GM12865 (cell line): Measurements from ENCODE around the gene ANKRD52.

Experiments
- DNase-seq: peaks from one replicate; pipeline ENCODE4 v3.0.0; 2010; ENCODE audit warnings: low read depth
- H3K4me3 ChIP-seq: 2 replicates; pipeline ENCODE4 v1.5.1; 2011; ENCODE audit warnings: mild to moderate bottlenecking, low read depth, low read length, control low read depth
- TF ChIP-seq, protein P1 (sequence below): IDR thresholded peaks from 2 replicates; pipeline ENCODE4 v1.5.1; 2011; ENCODE audit warnings: low read length, control low read depth, low read depth, inconsistent platforms; ENCODE audit not compliant: insufficient read depth; ENCODE audit errors: missing control alignments

ANKRD52 gene

DNA sequence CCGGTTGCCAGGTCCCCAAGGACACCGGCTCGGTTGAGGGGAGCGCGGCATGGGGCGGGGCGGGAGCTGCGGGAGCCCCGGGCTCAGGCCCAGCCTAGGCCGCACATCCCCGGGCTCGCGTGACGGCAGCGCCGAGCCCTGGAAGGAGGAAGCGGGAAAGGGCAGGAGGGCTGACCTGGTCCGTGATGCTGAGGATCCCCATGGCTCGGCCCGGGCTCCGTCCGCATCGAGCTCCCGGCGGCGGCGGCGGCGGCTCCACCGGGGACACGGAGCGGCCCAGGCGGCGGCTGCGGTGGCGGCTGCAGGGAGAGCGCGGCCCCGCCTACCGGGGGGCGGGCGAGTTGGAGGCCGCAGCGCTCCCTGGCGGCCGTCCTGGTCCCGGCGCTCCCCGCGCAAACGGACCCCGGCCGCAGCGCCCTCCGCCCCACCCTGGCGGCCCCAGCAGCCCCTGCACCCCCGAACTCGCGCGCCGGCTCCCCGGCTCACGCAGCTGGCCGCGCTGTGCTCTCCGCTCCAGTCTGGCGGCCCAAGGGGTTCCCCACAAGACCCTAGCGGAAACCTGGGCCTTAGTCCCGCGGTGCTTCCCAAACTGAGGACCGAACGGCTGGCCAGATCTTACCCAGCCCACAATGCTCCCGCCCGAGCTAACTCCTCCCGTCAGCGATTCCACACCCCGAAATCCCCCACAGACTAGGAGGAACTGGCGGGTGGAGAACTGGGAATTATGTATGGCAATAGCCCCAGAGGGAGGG, at the start of gene ANKRD52:
Gene ANKRD52, minus strand, starts transcription at position 317 of the 752 bp plus-strand sequence. Its CDS starts 115 bp downstream, at position 202.
- H3K4me3 ChIP-seq = peak within 1 kb of the TSS; percentile 78
- TF ChIP-seq, protein P1, sequence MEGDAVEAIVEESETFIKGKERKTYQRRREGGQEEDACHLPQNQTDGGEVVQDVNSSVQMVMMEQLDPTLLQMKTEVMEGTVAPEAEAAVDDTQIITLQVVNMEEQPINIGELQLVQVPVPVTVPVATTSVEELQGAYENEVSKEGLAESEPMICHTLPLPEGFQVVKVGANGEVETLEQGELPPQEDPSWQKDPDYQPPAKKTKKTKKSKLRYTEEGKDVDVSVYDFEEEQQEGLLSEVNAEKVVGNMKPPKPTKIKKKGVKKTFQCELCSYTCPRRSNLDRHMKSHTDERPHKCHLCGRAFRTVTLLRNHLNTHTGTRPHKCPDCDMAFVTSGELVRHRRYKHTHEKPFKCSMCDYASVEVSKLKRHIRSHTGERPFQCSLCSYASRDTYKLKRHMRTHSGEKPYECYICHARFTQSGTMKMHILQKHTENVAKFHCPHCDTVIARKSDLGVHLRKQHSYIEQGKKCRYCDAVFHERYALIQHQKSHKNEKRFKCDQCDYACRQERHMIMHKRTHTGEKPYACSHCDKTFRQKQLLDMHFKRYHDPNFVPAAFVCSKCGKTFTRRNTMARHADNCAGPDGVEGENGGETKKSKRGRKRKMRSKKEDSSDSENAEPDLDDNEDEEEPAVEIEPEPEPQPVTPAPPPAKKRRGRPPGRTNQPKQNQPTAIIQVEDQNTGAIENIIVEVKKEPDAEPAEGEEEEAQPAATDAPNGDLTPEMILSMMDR = peak; percentile 72
- peak; percentile 85 for DNase-seq

DNA sequence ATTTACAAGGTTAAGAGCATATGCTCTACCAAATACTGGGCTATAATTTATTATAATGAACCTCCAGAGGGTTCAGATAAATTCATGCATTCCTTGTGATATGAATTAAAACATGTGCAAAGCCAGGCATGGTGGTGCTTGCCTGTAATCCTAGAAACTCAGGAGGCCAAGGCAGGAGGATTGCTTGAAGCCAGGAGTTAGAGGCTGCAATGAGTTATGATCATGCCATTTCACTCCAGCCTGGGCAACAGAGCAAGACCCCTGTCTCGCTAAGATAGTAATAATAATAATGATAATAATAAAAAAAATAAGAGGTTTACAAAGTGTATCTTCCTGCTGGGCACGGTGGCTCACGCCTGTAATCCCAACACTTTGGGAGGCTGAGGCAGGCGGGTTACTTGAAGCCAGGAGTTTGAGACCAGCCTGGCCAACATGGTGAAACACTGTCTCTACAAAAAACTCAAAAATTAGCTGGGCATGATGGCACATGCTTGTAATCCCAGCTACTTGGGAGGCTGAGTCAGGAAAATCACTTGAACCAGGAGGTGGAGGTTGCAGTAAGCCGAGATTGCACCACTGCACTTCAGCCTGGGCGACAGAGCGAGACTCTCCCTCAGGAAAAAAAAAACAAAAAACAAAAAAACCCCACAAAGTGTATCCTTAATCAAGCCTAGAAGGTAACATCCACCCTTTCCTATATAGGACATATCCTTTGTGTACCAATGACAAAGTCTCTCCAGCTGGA, 49.2 kb upstream of the ANKRD52 start:
- H3K4me3 ChIP-seq = no peak overlapping the region
- TF ChIP-seq, protein P1 = no peak
- no peak for DNase-seq

DNA sequence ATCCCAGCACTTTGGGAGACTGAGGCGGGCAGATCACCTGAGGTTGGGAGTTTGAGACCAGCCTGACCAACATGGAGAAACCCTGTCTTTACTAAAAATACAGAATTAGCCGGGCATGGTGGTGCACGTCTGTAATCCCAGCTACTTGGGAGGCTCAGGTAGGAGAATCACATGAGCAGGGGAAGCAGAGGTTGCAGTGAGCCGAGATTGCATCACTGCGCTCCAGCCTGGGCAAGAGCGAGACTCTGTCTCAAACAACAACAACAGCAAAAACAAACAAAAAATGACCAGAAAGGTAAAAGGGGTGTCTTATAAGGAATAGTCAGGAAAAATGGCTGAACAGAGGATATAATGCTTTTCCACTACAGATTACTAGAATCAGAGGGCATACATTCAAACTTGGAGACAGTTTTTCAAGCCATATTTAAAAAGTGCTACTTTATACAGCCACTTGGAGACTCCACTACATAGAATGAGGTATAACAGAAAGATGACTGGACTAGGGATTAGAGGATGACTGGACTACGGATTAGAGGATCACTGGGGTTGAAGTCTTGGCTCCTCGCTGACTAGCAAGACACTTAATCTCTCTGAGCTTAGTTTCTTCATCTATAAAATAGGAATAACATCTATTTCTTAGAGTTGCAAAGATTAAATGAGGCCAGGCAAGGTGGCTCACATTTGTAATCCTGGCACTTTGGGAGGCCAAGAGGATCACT, 46.8 kb upstream of the ANKRD52 start:
- TF ChIP-seq, protein P1 = no peak
- DNase-seq = no peak
- H3K4me3 ChIP-seq = no peak overlapping the region

DNA sequence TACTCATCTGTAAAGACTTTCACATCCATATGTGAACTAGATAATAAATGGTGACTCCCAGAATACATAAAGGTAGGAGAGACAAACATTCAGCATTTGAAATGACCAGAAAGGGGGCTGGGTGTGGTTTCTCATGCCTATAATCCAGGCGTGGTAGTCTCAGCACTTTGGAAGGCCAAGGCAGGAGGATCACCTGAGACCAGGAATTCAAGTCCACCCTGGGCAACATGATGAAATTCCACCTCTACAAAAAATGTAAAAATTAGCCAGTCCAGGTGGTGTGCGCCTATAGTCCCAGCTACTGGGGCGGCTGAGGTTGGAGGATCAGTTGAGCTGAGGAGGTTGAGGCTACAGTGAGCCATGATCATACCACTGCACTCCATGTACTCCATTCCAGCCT, 46.1 kb upstream of the ANKRD52 start:
- no peak overlapping the region for H3K4me3 ChIP-seq
- TF ChIP-seq, protein P1 = no peak
- no peak for DNase-seq

DNA sequence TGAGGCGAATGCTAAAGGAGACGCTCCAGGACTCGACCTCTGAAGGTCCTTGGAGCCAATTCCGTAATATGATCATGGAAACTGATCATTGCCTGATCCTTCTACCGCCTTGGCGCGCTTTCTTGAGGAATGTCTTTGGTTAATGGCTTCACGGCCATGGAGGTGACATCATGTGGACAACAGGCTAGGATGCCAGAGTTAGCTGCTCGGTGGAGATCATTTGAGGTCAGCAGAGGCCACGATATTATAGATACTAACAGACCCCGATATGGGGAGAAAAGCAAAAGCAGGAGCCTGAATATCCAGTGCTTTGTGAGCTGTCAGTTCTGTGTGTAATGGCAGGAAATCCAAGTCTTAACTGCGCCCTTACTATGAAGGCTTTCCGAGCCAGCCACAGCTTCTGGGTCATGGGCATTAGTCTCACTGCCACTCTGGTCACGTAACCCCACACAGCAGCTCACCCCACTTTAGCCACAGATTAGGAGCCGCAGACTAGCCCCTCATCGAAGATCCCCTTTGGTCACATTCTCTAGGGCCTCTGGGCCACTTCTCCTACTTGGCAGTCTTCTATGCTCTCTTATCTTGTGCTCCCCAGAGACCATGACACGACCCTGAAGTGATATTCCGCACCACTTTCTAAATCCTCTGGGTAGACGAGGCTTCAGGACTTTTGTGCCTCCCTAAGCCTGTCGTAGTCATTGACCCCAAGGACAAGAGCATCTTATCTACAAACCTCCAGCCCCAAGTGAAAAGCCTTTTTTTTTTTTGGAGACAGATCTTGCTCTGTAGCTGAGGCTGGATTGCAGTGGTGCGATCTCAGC, 42.7 kb upstream of the ANKRD52 start:
- H3K4me3 ChIP-seq = peak overlapping the region; percentile 71
- TF ChIP-seq, protein P1 = no peak
- no peak for DNase-seq
